Measurements from ENCODE around the gene ESM1.
"Not testable (repeated sequence)": the region's sequence is repeated elsewhere in the genome, so short reads cannot be mapped to it uniquely, and the experiment has no call there.

The ESM1 gene, protein sequence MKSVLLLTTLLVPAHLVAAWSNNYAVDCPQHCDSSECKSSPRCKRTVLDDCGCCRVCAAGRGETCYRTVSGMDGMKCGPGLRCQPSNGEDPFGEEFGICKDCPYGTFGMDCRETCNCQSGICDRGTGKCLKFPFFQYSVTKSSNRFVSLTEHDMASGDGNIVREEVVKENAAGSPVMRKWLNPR

GRCh38 chr5:54985301-54986268 is at the start of gene ESM1:
TSS of gene ESM1 (minus strand) at chr5:54985593. CDS start at chr5:54985517, 76 bp downstream.
- DNase-seq, result no peak

GRCh38 chr5:55033568-55033967 is 48.2 kb upstream of the ESM1 start:
- DNase-seq, result no peak

DNA sequence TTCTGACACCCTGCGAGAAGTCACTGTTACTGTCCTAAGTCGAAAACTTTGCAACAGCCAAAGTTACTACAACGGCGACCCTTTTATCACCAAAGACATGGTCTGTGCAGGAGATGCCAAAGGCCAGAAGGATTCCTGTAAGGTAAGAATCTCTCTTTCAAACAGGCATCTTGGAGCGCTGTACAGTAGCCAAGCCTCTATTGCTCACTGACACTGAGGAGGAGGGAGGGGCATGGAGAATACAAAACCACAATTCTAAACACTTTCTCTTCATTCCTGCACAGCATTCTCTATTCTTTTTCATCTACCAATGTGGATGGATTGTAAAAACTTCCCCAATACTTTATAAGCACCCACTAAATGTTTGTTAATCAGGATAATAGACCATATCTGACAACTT is 46.1 kb upstream of the ESM1 start:
- DNase-seq, result no peak

DNA sequence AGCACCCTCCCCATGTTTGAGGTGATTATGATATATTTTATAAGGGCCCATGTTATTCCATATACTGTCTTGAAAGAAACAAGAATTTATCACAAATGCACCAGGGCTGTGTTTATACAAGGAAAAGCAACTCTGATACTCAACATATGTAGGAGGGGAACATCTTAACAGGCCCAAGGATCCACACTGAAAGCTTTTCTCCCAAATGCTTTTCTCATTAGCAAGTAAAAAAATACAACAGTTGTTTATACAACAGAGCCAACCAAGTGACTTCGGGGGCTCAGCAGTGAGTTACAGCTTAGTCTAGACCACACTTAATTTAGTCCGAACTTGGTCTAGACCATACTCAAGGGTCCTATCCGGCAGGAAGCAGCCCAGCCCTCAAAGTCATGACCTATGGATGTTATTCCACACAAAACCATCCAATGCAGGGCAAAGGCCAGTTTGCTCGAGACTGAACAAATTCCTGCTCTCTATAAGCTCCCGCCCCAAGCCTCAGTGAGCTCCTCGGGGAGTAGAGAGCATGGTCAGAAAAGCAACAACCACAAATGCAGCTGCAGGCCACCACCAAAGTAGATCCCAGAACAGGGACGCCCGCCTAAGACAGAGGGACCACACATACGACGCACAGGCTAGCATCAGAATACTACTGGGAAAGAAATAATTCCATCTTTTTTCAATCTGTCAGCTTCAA is 45.4 kb upstream of the ESM1 start:
- no peak for DNase-seq

- DNase-seq, result no peak
Measured at GRCh38 chr5:55030220-55030619, 44.8 kb upstream of the ESM1 start.

- DNase-seq, result no peak
Measured at GRCh38 chr5:55027595-55027994, 42.2 kb upstream of the ESM1 start.

DNA sequence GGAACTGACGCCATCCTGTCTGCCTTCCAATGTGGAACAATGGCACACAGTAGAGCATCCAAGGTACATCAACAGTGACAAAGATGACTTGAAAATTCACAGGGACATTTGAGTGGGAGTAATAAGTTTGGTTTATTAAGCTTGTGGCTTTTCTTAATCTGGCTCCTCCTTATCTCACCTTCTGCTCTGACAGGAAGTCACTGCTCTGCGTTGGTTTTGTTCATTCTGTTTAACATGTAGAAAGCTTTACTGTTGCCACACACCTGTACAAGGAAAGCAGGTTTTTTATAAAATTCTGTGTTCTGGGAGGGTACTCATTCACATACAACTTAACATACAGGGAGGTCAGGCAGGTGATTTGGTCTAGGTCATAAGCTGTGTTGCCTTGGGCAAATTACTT is 37.1 kb upstream of the ESM1 start:
- DNase-seq, result no peak

GRCh38 chr5:55021821-55022220 is 36.4 kb upstream of the ESM1 start:
- no peak for DNase-seq

DNA sequence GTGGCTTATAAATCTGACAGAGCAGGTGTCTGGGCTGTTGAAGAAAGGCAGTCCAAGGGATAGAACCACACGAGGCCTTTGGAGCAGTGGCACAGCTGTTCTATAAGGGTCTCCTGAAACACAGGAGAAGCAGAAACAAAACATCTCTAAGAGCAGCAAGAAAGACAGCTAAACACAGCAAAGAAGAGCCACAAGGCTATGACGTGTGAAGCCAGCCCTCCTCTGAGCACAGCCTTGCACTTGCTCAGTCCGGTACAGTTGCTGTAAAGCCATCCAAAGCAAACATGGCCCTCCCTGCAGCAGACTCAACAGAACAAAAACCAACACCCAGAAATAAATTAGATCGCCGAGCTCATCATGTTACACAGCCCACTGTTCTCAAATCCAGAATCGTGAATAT is 36.0 kb upstream of the ESM1 start:
- no peak for DNase-seq

DNA sequence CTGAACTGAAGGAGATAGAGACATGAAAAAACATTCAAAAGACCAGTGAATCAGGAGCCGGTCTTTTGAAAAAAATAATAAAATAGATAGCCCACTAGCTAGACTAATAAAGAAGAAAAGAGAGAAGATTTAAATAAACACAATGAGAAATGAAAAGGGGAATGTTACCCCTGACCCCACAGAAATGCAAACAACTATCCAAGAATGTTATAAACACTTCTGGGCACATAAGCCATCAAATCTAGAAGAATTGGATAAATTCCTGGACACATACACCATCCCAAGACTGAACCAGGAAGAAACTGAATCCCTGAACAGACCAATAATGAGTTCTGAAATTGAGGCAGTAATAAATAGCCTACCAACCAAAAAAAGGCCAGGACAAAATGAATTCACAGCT is 24.8 kb upstream of the ESM1 start:
- DNase-seq, result not testable (repeated sequence)

DNA sequence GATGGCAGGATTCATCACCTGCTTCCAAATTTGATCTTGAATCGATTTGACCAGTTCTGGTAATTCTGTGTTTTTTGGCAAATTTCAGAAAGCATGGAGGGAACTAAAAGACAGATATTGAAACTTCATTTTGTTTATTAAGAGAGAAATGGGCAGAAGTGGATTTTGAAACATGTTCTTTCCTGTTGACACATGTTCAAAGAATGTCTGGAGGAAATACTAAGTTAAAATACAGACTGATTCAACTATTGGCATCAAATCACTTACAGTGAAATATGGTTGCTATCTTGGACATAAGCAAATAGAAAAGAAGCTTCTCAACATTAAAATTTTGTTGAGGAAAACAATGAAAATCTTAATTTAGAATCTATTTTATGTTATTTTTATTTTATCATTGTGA is 19.3 kb upstream of the ESM1 start:
- no peak for DNase-seq

- DNase-seq, result no peak
Measured at GRCh38 chr5:55003432-55004065, 18.2 kb upstream of the ESM1 start.

DNA sequence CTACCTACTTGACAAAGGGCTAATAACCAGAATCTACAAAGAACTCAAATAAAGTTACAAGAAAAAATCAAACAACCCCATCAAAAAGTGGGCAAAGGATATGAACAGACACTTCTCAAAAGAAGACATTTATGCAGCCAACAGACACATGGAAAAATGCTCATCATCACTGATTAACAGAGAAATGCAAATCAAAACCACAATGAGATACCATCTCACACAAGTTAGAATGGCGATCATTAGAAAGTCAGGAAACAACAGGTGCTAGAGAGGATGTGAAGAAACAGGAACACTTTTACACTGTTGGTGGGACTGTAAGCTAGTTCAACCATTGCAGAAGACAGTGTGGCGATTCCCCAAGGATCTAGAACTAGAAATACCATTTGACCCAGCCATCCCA is 16.8 kb upstream of the ESM1 start:
- DNase-seq, result not testable (repeated sequence)

- DNase-seq, result no peak
Measured at GRCh38 chr5:54997081-54997480, 11.7 kb upstream of the ESM1 start.

DNA sequence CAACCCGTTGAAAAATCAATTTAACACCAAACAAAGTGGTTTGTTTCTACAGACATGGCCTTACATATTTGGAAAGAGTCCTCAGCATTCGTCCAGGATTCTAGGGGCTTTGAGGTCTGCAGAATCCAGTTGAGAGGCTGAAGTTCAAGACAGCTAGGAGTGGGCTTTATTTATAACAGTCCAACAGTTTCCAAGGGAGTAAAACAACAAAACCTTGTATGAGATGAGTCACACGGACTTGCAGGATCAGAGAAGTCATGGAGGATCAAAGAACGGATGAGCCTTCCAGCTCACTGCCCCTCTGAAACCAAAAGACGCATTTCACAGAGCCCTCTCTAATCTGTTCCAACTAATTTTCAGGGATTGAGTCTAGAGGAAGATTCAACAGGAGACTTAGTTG is 11.1 kb upstream of the ESM1 start:
- no peak for DNase-seq

DNA sequence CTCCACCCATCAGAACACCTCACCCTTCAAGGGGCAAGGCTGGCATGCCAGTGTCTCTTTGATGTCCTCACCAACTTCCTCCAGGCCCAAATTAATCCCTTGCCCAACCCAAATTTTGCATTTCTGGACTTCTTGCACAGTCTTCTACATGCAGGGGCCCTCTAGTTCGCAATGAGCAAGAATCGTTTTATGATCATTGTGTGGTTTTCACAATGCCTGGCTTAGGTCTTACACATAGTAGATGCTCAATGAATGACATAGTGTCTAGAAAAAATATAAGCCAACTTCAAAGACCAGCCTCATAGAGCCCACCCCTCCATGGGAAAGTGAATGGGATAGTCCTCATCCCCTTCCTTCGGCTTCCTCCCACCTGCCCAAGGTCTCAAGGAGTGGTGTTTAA is 9.8 kb upstream of the ESM1 start:
- no peak for DNase-seq

- no peak for DNase-seq
Measured at GRCh38 chr5:54994628-54995027, 9.2 kb upstream of the ESM1 start.

- DNase-seq, result no peak
Measured at GRCh38 chr5:54993318-54993717, 7.9 kb upstream of the ESM1 start.

- DNase-seq, result no peak
Measured at GRCh38 chr5:54991416-54991815, 6.0 kb upstream of the ESM1 start.

DNA sequence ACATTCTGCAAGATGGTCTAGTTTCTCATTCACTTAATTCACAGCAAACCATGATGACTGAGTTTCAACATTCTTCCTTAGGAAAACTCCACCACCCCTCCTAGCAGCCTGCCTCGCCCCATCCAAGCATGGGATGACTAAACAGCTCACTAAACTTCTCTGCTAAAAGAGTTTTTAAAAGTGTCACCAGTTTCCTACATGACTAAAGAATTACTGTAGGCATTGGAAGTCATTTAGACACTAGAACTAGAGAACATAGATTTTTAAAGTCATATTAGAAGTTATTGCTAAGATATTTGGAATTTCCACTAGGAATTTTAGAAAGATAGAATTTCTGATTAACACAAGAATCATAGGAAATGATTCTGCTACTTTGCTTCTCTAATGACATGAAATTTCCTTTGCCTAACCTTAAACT is 5.5 kb upstream of the ESM1 start:
- no peak for DNase-seq

DNA sequence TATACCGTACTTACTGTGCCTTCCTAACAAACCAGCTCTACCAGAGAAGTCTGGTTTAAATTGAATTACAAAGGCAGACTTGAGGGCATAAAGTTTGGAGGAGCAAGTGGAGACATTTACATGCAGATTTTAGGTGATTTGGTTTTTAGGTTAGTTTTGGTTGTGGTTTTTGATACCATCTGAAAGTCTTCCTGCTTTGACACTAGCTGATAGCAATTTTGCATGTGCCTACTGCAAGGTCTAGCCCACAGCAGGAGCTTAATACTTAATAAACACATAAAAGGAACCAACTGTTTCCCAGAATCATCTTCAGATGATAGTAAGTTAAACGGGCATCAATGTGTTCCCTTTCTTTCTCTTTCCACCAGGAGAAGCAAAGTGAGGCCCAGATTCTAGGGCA is 3.4 kb upstream of the ESM1 start:
- no peak for DNase-seq

- no peak for DNase-seq
Measured at GRCh38 chr5:54988218-54988617, 2.8 kb upstream of the ESM1 start.

- no peak for DNase-seq
Measured at GRCh38 chr5:54986269-54986654, 869 bp upstream of the ESM1 start.

Measured in NCI-H1417 treated with DMSO at 0.1 percent for 48 hours (cell line).